KOPT-K1 (cell line): ENCODE results near the gene NOSIP.
"Not testable (repeated sequence)": the region's sequence is repeated elsewhere in the genome, so short reads cannot be mapped to it uniquely, and the experiment has no call there.

Source experiments
- H3K27ac ChIP-seq: fragments of 200-600 bp; sonication (generic); 2 replicates; pipeline ENCODE4 v1.5.1; 2016; ENCODE audit warnings: antibody characterized with exemption, mild to moderate bottlenecking, low read depth, low read length; ENCODE audit not compliant: poor library complexity, severe bottlenecking
- H3K36me3 ChIP-seq: fragments of 200-600 bp; sonication (generic); 2 replicates; pipeline ENCODE4 v1.5.1; 2017; ENCODE audit warnings: antibody characterized with exemption, mild to moderate bottlenecking, low read length, moderate library complexity; ENCODE audit not compliant: insufficient read depth
- H3K9me3 ChIP-seq: fragments of 200-600 bp; sonication (generic); 2 replicates; pipeline ENCODE4 v1.5.1; 2017; ENCODE audit warnings: antibody characterized with exemption, low read length, mild to moderate bottlenecking; ENCODE audit not compliant: insufficient read depth, poor library complexity, severe bottlenecking

Gene NOSIP, protein sequence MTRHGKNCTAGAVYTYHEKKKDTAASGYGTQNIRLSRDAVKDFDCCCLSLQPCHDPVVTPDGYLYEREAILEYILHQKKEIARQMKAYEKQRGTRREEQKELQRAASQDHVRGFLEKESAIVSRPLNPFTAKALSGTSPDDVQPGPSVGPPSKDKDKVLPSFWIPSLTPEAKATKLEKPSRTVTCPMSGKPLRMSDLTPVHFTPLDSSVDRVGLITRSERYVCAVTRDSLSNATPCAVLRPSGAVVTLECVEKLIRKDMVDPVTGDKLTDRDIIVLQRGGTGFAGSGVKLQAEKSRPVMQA

DNA sequence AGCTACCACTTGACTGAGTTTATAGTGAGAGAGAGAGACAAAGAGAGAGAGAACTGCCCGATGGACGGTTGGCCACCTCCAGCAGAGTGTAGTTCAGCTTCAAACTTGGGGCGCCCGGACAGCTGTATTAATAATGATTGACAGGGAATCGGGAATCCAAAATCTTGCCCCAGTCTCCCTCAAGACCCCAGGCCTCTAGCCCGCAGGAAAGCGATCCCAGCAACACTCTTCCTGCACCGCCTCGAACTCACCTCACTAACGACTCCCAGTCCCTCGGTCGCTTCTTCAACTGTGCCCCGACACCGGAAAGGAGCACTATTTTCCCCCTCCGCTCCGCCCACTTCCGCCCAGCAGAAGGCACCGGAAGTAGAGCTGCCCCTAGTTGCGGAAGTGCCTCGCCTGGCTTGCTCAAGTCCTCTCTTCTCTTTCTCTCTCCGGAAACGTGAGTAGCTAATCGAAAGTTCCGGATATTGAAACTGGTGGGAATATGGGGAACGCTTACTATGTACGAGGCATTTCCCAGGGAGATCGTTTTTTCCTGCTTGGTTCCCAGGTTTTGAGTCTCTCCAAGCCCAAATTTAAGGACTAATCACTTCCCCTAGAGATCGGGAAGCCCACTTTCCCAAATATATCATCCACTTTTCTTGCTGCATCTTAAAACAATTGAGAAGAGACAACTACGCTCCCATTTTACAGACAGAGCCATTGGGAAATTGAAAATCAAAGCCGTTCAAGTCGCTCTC is at the start of gene NOSIP:
TSS of gene NOSIP (minus strand) at position 293 of the 743 bp plus-strand sequence. CDS start 19,865 bp downstream, outside the sequence.
- H3K27ac ChIP-seq, result peak within 1 kb of the TSS; percentile 82
- H3K9me3 ChIP-seq, result no peaks in the 10 kb centered on the region
- peaks cover 10% of the 10 kb centered on the region; the same call in 1 of the 2 replicates for H3K36me3 ChIP-seq

DNA sequence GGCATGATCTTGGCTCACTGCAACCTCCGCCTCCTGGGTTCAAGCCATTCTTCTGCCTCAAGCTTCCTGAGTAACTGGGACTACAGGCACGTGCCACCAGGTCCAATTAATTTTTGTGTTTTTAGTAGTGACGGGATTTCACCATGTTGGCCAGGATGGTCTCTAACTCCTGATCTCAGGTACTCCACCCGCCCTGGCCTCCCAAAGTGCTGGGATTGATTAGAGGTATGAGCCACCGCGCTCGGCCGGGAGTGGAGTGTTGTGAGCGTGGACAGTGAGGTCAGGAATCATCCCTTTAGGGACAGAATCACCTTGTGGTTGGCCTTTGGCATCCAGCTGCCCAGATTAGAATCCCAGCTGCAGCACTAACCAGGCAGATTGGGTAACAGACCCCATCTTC is 49.3 kb upstream of the NOSIP start:
- no peaks in the 10 kb centered on the region for H3K9me3 ChIP-seq
- H3K36me3 ChIP-seq, result peaks cover 46% of the 10 kb centered on the region
- no peak overlapping the region for H3K27ac ChIP-seq

DNA sequence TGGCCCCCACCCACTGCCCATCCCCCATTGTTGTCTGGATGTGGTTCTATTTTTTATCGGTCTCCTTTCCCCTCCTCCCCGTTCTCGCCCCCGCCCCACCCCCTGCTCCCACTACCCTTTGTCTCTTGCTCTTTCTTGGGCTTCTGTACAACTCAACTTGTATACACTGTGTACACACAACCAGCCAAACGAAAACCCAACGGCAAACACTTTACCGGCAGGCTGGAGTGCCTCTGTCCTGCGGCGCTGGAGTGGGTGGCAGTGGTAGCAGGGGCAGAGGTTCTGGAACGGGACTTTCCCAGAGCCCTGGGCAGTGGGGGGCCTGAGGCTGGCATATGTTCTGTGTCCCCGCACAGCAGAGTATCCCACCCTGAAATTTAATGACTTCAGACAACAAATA is 45.9 kb upstream of the NOSIP start:
- peaks cover 71% of the 10 kb centered on the region for H3K36me3 ChIP-seq
- no peaks in the 10 kb centered on the region for H3K9me3 ChIP-seq
- H3K27ac ChIP-seq, result no peak overlapping the region

DNA sequence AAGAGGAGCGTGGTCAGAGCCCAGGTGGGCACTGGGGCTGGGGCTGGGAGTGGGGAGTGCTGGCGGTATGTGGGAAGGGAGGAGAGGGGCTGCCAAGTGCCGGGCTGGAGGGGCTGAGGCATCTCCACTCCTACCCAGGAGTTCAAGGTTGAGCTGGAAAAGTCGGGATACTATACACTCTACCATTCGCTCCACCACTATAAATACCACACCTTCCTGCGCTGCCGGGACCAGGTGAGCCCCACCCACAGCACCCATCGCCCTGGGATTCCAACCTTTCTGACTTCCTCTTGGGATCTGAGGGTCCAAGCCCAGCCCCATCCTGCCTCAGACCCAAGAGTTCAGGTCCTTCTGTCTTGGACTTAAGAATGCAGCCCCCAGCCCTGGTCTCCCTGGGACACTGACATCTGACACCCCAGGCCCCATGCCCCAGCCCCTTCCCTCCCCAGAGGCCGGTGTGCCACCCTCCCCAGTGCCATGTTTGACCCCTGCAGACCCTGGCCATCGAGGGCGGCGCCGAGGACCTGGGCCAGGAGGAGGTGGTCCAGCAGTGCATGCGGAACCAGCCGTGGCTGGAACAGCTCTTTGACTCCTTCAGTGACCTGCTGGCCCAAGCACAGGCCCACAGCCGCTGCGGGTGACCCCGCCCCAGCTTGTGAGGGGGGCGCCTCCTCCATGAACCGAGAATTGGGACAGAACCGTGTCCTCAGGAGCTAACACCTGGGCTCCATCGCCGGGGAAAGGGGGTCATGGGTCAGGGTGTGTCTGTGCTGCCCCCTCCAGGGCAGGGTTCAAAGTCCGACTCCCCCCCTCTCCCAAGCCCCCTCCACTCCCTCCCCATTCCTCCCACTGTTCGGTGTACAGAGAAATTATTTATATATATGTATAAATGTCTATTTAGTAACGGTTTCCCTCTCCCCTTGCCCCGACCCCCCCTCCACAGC is 44.9 kb upstream of the NOSIP start:
- no peak overlapping the region for H3K27ac ChIP-seq
- peaks cover 77% of the 10 kb centered on the region for H3K36me3 ChIP-seq
- no peaks in the 10 kb centered on the region for H3K9me3 ChIP-seq

DNA sequence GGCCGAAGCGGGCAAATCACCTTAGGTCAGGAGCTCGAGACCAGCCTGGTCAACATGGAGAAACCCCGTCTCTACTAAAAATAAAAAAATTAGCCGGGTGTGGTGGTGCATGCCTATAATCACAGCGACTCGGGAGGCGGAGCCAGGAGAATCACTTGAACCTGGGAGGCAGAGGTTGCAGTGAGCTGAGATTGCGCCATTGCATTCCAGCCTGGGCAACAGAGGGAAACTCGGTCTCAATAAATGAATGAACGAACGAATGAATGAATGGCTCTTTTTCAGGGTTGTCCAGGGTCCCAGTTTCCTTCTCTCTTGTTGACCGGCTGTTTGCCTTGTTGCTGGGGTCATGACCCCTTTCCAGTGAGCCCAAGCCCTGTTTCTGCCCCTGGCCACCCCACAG is 37.5 kb upstream of the NOSIP start:
- not testable (repeated sequence) for H3K27ac ChIP-seq, H3K9me3 ChIP-seq
- peaks cover 87% of the 10 kb centered on the region for H3K36me3 ChIP-seq

DNA sequence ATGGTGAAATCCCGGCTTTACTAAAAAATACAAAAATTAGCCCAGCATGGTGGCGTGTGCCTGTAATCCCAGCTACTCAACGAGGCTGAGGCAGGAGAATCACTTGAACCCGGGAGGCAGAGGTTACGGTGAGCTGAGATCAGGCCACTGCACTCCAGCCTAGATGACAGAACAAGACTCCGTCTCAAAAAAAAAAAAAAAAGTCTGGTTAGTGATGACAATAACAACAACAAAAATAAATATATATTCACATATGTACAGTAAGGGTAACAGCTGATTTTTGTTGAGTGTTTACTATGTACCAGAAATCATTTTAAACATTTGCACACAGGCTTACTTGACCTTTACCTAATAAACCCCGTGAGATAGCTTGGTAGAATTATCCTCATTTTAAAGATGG is 36.6 kb upstream of the NOSIP start:
- Histone ChIP-seq H3K36me3 (peaks cover 93% of the 10 kb centered on the region), H3K9me3 (peaks cover 7% of the 10 kb centered on the region), H3K27ac (no peak overlapping the region)

DNA sequence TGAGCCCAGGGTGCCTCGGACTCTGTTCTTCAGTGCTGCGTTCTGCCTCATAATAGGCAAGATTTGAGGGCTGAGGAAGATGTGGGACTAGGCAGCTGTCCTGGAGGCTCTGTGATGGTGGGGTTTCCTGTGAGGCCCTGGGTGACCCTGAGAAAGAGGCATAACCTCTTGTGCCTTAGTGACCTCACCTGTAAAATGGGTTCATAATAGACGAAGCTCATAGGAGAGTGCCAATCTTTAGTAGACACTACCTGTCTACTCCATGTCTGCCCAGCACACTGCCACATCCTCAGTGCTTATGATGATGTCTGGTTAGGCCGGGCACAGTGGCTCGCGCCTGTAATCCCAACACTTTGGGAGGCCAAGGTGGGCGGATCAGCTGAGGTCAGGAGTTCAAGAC is 36.2 kb upstream of the NOSIP start:
- peaks cover 88% of the 10 kb centered on the region for H3K36me3 ChIP-seq
- no peak overlapping the region for H3K27ac ChIP-seq
- peaks cover 7% of the 10 kb centered on the region for H3K9me3 ChIP-seq

DNA sequence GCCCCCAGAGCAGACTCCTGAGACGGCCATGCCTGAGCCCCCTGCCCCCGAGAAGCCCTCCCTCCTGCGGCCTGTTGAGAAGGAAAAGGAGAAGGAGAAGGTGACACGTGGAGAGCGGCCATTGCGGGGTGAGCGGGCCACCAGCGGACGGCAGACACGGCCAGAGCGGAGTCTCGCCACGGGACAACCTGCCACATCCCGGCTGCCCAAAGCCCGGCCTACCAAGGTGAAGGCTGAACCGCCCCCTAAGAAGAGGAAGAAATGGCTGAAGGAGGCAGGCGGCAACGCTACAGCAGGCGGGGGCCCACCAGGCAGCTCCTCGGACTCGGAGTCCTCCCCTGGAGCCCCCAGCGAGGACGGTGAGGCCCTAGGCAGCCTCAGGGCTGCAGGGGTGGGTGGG is 35.5 kb upstream of the NOSIP start:
- peaks cover 7% of the 10 kb centered on the region for H3K9me3 ChIP-seq
- H3K27ac ChIP-seq, result no peak overlapping the region
- H3K36me3 ChIP-seq, result peaks cover 93% of the 10 kb centered on the region

DNA sequence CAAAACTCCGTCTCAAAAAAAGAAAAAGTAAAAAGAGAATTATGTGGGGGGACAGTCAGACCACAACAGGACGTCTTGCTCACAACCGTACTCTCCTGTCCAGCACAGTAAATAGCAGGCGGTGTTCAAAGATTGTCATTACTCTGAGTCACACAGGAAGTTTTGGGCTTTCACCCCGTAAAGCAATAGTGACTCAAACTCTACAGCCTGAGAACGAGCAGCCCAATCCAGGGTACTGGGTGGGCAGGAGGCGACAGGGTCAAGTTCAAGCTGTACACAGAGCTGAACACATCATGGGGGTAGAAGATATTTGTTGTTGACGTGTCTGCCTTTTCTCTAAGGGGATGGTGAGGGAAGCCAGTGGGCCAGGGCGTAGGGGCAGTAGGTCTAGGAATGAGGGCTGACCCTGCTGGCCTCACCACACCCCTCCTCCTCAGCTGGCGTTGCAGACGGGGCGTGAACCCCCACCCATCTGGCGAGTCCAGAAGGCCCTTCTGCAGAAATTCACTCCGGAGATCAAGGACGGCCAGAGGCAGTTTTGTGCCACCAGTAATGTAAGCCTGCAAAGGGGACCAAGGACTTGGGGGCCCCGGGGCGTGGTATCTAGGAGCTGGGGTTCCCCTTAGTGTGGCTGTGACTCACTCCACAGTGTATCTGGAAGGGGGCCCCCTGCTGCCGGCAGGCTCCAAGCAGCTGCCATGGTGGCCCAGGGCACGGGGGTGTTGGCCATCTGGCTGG is 33.9 kb upstream of the NOSIP start:
- Histone ChIP-seq H3K27ac (no peak overlapping the region), H3K36me3 (peaks cover 94% of the 10 kb centered on the region), H3K9me3 (peaks cover 7% of the 10 kb centered on the region)

DNA sequence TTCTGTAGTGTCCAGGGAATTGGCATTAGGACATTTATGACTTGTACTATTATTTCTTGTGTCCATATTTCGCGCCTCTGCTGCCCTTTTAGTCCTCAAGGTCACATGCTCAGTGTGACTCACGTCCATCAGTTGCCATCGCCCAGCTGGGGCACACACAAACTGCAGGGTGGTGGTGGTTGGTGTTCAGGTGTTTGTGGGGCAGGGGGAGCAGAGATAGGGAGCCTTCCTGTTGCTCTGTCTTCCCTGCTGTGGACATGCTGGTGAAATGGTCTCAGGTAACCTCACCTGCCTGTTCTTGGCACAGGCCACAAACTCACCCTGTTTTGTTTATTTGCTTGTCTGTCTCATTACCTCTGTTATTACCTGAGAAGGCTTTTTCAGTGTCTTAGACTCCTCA is 33.0 kb upstream of the NOSIP start:
- peaks cover 7% of the 10 kb centered on the region for H3K9me3 ChIP-seq
- peaks cover 95% of the 10 kb centered on the region for H3K36me3 ChIP-seq
- no peak overlapping the region for H3K27ac ChIP-seq

DNA sequence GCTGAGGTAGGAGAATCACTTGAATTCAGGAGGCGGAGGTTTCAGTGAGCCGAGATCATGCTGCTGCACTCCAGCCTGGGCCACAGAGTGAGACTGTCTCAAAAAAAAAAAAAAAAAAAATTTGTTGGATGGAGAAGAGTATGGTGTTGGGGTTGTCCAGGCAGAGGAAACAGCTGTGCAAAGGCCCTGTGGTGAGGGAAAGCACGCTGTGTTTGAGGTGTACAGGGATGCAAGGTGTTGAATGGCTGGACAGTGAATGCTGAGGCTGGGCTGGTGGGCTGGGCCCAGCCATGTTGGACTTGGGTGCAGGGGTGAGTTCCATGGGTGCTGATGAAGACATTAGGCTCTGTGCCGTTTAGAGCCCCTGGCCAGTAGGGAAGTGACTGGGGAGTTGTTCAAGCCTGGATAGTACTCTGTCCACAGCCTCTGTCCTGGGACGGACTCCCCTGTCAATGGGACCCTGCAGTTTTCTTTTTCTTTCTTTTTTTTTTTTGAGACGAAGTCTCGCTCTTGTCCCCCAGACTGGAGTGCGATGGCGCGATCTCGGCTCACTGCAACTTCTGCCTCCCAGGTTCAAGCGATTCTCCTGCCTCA is 29.2 kb upstream of the NOSIP start:
- Histone ChIP-seq H3K27ac (no peak overlapping the region), H3K36me3 (peaks cover 93% of the 10 kb centered on the region), H3K9me3 (no peaks in the 10 kb centered on the region)

DNA sequence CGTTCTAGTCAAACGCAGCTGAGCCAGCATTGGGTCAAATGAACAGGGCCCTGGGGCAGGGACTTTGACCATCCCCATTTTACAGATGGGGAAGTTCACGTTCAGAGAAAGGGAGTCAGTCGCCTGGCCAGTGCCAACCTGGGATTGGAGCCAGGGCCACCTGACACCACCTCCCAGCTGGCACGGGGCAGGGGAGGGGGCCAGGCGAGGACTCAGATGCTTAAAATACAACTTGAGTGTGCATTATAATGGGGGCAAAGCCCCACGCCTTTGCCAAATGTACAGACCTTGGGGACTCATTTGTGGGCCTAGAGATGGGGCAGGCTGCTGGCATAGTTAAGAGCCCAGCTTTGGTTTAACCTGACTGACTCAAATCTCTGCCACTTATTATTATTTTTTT is 25.2 kb upstream of the NOSIP start:
- peaks cover 97% of the 10 kb centered on the region for H3K36me3 ChIP-seq
- H3K9me3 ChIP-seq, result no peaks in the 10 kb centered on the region
- H3K27ac ChIP-seq, result no peak overlapping the region

DNA sequence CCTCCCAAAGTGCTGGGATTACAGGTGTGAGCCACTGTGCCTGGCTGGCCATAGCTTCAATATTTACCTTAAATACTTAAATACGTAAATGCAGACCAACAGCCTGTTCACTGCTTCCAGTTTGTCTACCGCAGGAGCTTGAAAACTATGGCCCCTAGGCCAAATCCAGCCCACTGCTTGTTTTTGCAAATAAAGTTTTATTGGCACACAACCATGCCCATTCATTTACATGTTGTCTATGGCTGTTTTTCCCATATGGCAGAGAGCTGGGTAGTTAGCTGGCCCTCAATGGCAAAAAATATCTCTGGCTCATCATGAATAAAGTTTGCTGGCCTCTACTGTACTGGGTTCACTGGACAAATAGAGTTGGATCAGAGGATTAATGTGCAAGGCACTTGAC is 22.4 kb upstream of the NOSIP start:
- peaks cover 97% of the 10 kb centered on the region for H3K36me3 ChIP-seq
- H3K9me3 ChIP-seq, result no peaks in the 10 kb centered on the region
- no peak overlapping the region for H3K27ac ChIP-seq

DNA sequence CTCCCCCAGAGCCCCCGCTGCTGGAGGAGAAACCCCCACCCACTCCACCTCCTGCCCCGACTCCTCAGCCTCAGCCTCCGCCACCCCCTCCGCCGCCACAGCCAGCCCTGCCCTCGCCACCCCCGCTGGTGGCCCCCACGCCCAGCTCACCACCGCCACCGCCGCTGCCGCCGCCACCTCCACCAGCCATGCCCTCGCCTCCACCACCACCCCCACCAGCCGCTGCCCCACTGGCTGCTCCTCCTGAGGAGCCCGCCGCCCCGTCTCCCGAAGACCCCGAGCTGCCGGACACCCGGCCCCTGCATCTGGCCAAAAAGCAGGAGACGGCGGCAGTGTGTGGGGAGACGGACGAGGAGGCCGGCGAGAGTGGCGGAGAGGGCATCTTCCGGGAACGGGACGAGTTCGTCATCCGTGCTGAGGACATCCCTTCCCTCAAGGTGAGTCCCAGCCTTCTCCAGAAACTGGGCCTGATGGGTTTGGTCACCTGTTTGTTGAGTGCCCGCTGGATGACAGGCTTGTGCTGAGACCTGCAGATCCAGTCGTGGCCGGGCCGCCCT is 21.2 kb upstream of the NOSIP start:
- H3K36me3 ChIP-seq, result peaks cover 97% of the 10 kb centered on the region

More for the DNA sequence above, 21.2 kb upstream of the NOSIP start:
- no peak overlapping the region for H3K27ac ChIP-seq
- no peaks in the 10 kb centered on the region for H3K9me3 ChIP-seq
